ENCODE data around the gene MYBPC2.

DNA sequence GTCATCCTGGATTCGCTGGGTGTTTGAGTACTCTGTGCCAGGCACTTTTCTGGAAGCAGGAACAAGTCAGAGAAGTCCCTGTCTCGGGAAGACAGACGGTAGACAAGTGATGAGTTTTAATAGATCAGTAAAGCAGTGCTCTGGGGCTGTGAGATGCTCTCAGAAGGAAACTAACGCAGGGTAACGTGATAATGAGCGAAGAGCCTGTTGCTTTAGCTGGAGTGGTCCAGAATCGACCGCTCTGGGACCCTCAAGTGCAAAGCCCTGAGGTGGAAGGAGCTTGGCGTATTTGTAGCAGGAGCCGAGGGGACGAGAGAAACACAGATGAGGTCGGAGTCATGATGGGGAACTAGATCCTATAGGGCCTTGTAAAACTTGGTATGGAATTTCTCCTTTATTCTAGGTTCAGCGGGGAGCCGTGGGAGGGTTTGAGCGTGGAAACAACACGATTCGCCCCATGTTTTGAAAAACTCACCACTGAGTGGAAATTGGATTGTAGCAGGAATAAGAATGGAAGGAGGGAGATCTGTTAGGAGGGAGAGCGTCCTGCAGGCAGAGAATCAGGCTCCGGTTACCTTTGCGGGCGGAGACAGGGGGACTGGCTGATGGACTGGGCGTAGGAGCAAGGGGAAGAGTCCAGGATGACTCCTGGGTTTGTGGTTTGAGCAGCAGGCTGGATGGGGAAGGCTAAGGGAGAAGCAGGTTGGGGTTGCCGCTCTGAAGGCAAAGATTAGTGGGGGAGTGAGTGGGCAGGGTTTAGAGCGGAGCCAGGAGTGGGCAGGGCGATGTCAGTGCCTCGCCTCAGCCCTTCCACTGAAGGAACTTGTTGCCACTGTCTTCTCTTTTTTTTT, 47.8 kb upstream of the MYBPC2 start:
- no peak for TF ChIP-seq CTCF (conservative IDR thresholded peaks at IDR 0.05; ENCODE audit: low read depth, low read length)
- TF ChIP-seq EZH2 (IDR thresholded peaks at IDR 0.05; ENCODE audit: borderline replicate concordance, low read depth, low read length, poor library complexity, severe bottlenecking), result no peak

Measured in A673 (cell line).